Psoas muscle (tissue), 8 donors: ENCODE results near the gene BSN. TPM values are rescaled to one million over a fixed set of nuclear protein-coding genes. Genes with fewer than 3 reads are reported as not detected.

Experiments used
- ATAC-seq, 4 donors: fragments of 200-7000 bp; cut with Tn5 transposase; one replicate each; pipeline ENCODE4 v1.9.1; 2020; ENCODE audit warnings: moderate library complexity in 3 of 4, mild to moderate bottlenecking in 2 of 4
- DNase-seq, 2 donors: peaks; one replicate each; pipeline ENCODE4 v3.0.0-alpha.2; 2020
- H3K27ac ChIP-seq: fragments of 200-600 bp; one replicate; pipeline ENCODE4 v1.8.0; 2022
- H3K27me3 ChIP-seq, 3 donors: fragments of 200-600 bp in 1 of 3; one replicate each; pipeline versions ENCODE4 v1.6.1 to v1.8.0; 2013 to 2022; ENCODE audit warnings: low read length in 2 of 3, mild to moderate bottlenecking in 2 of 3, moderate library complexity in 1 of 3; ENCODE audit not compliant: insufficient read depth in 3 of 3
- H3K36me3 ChIP-seq, 2 donors: fragments of 200-600 bp in 1 of 2; one replicate each; pipeline versions ENCODE4 v1.6.1 to v1.8.0; 2013 to 2022; ENCODE audit warnings: low read depth in 1 of 2, mild to moderate bottlenecking in 1 of 2, moderate library complexity in 1 of 2; ENCODE audit not compliant: insufficient read depth in 1 of 2
- H3K4me1 ChIP-seq: fragments of 200-600 bp; one replicate; pipeline ENCODE4 v1.8.0; 2022
- H3K4me3 ChIP-seq: fragments of 200-600 bp; one replicate; pipeline ENCODE4 v1.8.0; 2022; ENCODE audit warnings: mild to moderate bottlenecking
- H3K9me3 ChIP-seq: fragments of 200-600 bp; one replicate; pipeline ENCODE4 v1.8.0; 2022
- CTCF ChIP-seq: fragments of 200-600 bp; IDR thresholded peaks from one replicate; pipeline ENCODE4 v1.8.0; 2022; ENCODE audit warnings: antibody characterized with exemption
- WGBS, 3 donors: extraction: QIAGEN DNeasy Blood & Tissue Kit; methylation state at CpG; one replicate each; pipeline versions ENCODE4 v1.1.6 to v1.1.7; 2013; 5-methylcytosine and 5-hydroxymethylcytosine counted together
- intact Hi-C, 2 donors: fragments of 100-400 bp; cut with DNase I; formaldehyde crosslinking; loops; one replicate each; pipeline versions ENCODE4 v1.11.0 to v1.14.2; 2022
- polyA plus RNA-seq, 3 donors: library from polyadenylated mRNA; stranded (reverse); fragments of 200-250 nt; gene quantifications; one replicate each; pipeline ENCODE4 v1.2.3, GENCODE V29; 2013
- total RNA-seq, 4 donors: library from RNA; stranded (reverse); fragmentation: NEBNext Ultra II Directional in 2 of 4; extraction: Animal tissue kit (Norgen Biotek cat#: 25700) in 2 of 4; gene quantifications; one replicate each; pipeline versions ENCODE4 v1.2.1 to v1.2.4, GENCODE V29; 2021 to 2023
- donor health status: healthy with polysubstance abuse.
- donor health status: DM: no; HTN: no; CAD: no; lungs with moderate emphysema.
- donor health status: Bipolar disorder and iron deficiency.
- donor health status: healthy.
- donor health status: DM: yes; HTN: yes; CAD: no.
- donor health status: DM: no; HTN: no; CAD: no.
- donor health status: DM: no; HTN: no; CAD: no.
- donor health status: DM: yes; HTN: yes; CAD: no.

Gene BSN
- total and polyA plus RNA-seq, 7 donors = 0.08 to 0.95 (median 0.22) TPM

GRCh38 chr3:49533786-49534519 is 20.3 kb upstream of the BSN start:
- ATAC-seq = no peak
- H3K27ac ChIP-seq = no peak overlapping the region
- WGBS, 3 donors = 60 to 68% (median 61%) methylated on average over 9 of the region's 9 CpGs
- no peaks in the 10 kb centered on the region for H3K27me3 ChIP-seq
- H3K4me1 ChIP-seq = peaks cover 44% of the 10 kb centered on the region
- DNase-seq = no peak
- no peak for TF ChIP-seq CTCF
- no peaks in the 10 kb centered on the region for H3K9me3 ChIP-seq
- intact Hi-C loops = no loop called here
- H3K4me3 ChIP-seq = no peak overlapping the region
- peaks cover 0 to 48% of the 10 kb centered on the region in 2 donors for H3K36me3 ChIP-seq

DNA sequence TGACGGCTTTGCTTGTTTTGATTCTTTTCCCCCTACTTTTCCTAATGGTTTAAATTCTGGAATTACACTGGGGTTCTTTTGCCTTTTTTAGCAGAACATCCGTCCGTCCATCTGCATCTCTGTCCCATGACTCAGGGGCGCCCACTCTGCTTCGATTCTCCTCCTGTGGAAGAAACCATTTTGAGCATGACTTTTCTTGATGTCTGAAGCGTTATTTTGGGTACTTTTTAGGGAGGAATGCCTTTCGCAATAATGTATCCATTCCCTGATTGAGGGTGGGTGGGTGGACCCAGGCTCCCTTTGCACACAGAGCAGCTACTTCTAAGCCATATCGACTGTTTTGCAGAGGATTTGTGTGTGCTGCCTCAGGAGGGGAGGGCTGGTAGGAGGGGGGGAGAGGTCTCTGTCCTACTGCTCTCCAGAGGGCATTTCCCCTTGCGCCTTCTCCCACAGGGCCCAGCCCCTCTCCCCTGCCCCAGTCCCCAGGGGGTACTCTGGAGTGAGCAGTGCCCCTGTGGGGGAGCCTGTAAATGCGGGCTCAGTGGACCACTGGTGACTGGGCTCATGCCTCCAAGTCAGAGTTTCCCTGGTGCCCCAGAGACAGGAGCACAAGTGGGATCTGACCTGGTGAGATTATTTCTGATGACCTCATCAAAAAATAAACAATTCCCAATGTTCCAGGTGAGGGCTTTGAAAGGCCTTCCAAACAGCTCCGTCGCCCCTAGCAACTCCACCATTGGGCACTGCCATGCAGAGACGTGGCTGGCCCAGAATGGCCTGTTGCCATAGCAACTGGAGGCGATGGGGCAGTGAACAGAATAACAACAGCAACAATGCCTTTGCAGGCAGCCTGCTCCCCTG is 19.5 kb upstream of the BSN start:
- no peaks in the 10 kb centered on the region for H3K27me3 ChIP-seq
- peaks cover 0 to 43% of the 10 kb centered on the region in 2 donors for H3K36me3 ChIP-seq
- WGBS, 3 donors = 57 to 73% (median 57%) methylated on average over 14 of the region's 14 CpGs
- H3K4me1 ChIP-seq = peaks cover 38% of the 10 kb centered on the region
- no peaks in the 10 kb centered on the region for H3K9me3 ChIP-seq
- intact Hi-C loops = no loop called here
- peak overlapping the region; percentile 53 for H3K27ac ChIP-seq
- DNase-seq = no peak
- H3K4me3 ChIP-seq = no peak overlapping the region
- no peak for TF ChIP-seq CTCF
- no peak for ATAC-seq

DNA sequence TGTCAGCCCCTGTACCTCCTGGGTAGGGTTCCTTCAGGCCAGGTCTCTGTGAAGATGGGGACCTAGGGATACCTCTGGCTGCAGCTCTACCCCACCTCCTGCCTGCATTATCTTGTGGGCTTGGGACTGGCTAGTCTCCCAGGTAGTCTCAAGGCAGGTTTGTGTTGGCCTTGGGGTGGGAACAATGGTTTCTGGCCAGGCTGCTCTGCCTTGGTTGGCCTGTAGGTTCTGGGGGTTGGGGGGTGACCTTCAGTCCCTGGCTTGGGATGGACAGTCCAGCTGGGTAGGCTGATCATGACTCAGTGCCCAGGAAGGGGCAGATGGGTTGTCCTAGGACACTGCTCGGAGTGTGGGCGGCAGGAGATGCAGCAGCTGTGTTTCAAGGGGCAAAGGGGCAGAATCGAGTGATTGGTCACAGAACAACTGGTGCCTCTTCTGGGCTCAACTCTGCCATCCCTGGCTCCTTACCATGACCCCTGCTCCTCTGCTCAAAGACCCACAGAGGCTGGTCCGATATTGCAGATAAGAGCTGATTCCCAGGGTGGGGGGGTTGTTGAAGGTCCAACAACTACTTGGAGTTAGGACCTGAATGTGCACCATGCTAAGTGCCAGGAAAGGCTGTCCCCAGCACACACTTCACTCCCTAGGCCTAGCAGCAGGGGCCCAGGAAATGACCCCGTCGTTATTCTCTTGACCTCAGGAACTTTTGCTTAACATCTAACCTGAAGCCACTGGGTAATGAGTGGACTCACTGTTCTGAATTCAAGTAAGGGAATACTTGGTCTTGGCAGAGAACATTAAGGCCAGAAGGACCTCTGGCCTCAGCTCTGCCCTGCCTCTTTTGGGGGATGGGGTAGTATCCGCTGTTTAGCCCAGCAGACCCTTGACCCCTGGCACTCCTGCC is 18.1 kb upstream of the BSN start:
- no peaks in the 10 kb centered on the region for H3K27me3 ChIP-seq
- no peaks in the 10 kb centered on the region for H3K9me3 ChIP-seq
- H3K36me3 ChIP-seq = peaks cover 0 to 32% of the 10 kb centered on the region in 2 donors
- H3K4me1 ChIP-seq = peaks cover 33% of the 10 kb centered on the region
- TF ChIP-seq CTCF = no peak
- WGBS, 3 donors = 30 to 43% (median 35%) methylated on average over 7 of the region's 7 CpGs
- ATAC-seq = peak; percentile 23 to 57 (median 46)
- peak; percentile 45 to 70 for DNase-seq
- peak overlapping the region; percentile 53 for H3K27ac ChIP-seq
- no peak overlapping the region for H3K4me3 ChIP-seq
- intact Hi-C loops = no loop called here

DNA sequence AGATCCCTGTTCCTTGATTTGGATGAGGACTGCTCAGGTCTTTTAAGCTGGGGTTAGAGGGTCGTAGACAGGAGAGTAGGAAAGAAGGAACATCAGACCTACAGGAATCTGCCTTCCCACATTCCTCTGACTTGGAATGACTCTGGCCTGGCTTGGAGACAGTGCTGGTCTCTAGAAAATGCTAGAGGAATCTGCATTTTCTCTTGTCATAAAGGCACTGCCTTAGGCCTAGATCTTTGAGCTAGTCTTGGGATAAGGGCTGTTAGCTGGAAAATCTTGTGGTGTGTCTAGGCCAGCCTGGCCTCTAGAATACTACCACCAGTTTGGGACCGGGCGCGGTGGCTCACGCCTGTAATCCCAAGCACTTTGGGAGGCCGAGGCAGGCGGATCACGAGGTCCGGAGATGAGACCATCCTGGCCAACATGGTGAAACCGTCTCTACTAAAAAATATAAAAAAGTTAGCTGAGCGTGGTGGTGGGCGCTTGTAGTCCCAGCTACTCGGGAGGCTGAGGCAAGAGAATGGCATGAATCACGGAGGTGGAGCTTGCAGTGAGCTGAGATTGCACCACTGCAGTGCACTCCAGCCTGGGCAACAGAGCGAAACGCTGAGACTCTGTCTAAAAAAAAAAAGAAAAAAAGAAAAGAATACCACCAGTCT is 17.3 kb upstream of the BSN start:
- peaks cover 0 to 25% of the 10 kb centered on the region in 2 donors for H3K36me3 ChIP-seq
- no peaks in the 10 kb centered on the region for H3K27me3 ChIP-seq
- no peak overlapping the region for H3K4me3 ChIP-seq
- no peak for TF ChIP-seq CTCF
- peak overlapping the region; percentile 53 for H3K27ac ChIP-seq
- H3K9me3 ChIP-seq = no peaks in the 10 kb centered on the region
- 73 to 84% (median 80%) methylated on average over 16 of the region's 16 CpGs for WGBS, 3 donors
- H3K4me1 ChIP-seq = peaks cover 33% of the 10 kb centered on the region
- DNase-seq = no peak
- ATAC-seq = no peak
- intact Hi-C loops = no loop called here
